ENCODE results near the gene TPST1.

Gene TPST1

DNA sequence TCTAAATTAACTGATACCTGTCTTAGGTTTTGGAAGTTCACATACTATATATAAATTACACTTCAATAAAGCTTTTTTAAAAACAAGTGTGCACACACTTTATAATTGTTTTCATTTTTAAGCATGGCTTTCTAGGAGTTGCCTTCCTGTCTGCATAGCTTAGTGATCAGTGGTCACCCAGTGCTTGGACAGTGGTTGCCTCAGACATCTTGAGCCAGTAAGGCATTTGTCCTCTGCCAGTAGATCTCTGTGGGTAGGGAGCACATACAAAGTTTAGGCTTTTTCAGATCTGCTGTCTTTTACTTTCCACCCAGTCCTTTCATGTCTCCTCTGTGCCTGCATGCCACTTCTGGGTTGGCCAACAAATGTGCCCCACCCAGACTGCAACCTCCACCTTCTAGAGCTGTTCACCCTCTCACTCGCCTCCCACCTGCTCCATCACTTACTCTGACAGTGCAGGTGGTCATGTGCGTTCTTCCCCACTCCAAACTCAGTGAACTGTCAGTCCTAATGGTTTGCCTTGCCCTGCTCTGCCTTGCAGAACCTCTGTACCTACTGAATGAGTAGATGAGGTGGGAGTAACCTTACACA, 31.7 kb downstream of the TPST1 start:
- Histone ChIP-seq H3K27me3 (no peaks in the 10 kb centered on the region), H3K4me3 (ENCODE audit: low read depth in 1 of 2, low read length in 1 of 2) (no peak overlapping the region), H3K36me3 (no peaks in the 10 kb centered on the region), H3K9me3 (no peaks in the 10 kb centered on the region), H3K27ac (no peak overlapping the region), H3K4me1 (ENCODE audit: control insufficient read depth in 1 of 2, insufficient read depth in 1 of 2, low read depth in 1 of 2, low read length in 1 of 2) (no peaks in the 10 kb centered on the region)
- TF ChIP-seq, protein P1, sequence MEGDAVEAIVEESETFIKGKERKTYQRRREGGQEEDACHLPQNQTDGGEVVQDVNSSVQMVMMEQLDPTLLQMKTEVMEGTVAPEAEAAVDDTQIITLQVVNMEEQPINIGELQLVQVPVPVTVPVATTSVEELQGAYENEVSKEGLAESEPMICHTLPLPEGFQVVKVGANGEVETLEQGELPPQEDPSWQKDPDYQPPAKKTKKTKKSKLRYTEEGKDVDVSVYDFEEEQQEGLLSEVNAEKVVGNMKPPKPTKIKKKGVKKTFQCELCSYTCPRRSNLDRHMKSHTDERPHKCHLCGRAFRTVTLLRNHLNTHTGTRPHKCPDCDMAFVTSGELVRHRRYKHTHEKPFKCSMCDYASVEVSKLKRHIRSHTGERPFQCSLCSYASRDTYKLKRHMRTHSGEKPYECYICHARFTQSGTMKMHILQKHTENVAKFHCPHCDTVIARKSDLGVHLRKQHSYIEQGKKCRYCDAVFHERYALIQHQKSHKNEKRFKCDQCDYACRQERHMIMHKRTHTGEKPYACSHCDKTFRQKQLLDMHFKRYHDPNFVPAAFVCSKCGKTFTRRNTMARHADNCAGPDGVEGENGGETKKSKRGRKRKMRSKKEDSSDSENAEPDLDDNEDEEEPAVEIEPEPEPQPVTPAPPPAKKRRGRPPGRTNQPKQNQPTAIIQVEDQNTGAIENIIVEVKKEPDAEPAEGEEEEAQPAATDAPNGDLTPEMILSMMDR (IDR thresholded peaks at IDR 0.05): no peak

DNA sequence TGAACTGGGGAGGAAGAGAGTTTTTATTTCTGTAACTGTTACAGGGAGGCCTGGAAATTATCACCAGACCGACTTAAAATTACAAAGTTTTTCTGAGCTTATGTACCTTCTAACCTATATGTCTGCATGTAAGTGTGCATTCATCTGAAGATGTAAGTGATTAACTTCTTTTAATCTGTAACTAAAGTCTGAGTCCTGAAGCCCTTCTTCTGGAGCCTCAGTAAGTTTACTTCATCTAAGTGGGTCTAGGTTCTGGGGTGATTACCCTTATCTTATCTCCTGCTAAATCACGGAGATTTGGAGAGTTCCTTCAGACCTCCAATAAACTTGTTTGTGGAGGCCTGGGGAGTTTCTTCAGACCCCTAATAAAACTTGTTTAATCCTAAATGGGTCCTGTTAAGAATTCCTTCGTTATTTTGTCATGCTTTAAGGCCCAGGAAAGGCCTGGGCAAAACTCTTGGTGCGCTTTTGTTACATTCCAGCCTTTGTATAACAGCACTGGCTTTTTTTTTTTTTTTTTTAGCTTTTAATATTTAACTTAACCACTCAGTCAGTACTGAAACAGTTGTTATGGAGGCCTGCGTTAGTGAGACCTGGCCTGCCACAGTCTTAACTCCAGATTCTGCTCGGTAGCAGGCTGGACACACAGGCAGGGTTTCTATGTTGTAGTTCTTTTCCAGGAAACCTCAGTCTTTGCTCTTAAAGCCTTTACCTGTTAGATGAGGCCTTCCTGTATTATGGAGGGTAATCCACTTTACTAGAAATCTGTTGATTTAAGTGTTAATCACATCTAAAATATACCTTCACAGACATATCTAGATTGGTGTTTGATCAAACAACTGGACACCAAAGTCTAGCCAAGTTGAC, 33.0 kb downstream of the TPST1 start:
- TF ChIP-seq, protein P1 (IDR thresholded peaks at IDR 0.05): no peak
- no peak overlapping the region for H3K4me3 ChIP-seq (ENCODE audit: low read depth in 1 of 2, low read length in 1 of 2)
- no peak overlapping the region for H3K27ac ChIP-seq
- H3K36me3 ChIP-seq: no peaks in the 10 kb centered on the region
- H3K27me3 ChIP-seq: no peaks in the 10 kb centered on the region
- H3K4me1 ChIP-seq (ENCODE audit: control insufficient read depth in 1 of 2, insufficient read depth in 1 of 2, low read depth in 1 of 2, low read length in 1 of 2): no peaks in the 10 kb centered on the region
- no peaks in the 10 kb centered on the region for H3K9me3 ChIP-seq

DNA sequence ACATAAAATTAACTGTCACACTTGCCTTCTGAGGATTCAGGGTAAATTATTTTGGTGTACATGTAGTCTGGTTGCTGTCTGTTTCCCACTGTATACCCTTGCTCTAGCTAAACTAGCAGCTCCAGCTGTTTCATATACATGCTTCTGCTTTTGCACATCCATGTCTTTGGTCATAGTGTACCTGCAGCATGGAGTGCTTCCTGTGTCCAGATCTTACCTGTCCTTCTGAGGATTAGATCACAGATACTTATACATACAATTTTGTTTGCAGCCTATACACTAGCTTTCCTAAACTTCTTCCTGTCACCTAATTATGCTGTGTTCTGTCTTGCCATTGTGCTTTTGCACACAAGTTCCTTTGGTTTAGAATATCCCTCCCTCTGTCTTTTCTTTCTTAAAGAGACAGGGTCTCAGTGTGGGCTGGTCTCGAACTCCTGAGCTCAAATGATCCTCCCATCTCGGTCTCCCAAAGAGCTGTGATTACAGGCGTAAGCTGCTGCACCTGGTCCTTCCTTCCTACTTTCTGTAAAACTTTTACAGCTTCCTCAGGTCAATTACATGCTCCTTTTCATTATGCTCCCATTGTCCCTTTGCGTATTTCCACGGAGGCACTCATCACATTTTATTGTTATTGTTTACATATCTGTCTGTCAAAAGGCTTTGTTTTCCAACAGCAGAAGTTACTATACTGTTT, 33.8 kb downstream of the TPST1 start:
- no peak overlapping the region for H3K4me3 ChIP-seq (ENCODE audit: low read depth in 1 of 2, low read length in 1 of 2)
- TF ChIP-seq, protein P1 (IDR thresholded peaks at IDR 0.05): no peak
- no peaks in the 10 kb centered on the region for H3K4me1 ChIP-seq (ENCODE audit: control insufficient read depth in 1 of 2, insufficient read depth in 1 of 2, low read depth in 1 of 2, low read length in 1 of 2)
- H3K36me3 ChIP-seq: no peaks in the 10 kb centered on the region
- H3K27ac ChIP-seq: no peak overlapping the region
- H3K9me3 ChIP-seq: no peaks in the 10 kb centered on the region
- no peaks in the 10 kb centered on the region for H3K27me3 ChIP-seq

DNA sequence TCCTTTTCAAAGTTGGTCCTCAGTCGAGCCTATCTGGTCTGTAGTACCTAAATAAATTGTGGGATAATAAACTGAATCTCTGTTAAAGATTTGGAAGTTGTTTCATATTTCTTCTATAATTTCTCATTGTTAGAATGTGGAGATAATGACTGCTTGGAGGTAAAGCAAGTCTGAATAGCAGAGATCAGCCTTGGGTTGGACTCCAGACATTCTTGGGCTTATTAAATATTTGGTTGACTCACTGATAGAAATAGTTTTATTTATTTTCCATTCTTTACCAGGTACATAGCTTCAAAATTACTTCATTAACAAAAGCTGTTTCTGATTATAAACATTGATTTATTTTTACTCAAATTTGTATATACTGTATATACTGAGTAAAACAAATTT, 34.3 kb downstream of the TPST1 start:
- no peaks in the 10 kb centered on the region for H3K27me3 ChIP-seq
- TF ChIP-seq, protein P1 (IDR thresholded peaks at IDR 0.05): no peak

DNA sequence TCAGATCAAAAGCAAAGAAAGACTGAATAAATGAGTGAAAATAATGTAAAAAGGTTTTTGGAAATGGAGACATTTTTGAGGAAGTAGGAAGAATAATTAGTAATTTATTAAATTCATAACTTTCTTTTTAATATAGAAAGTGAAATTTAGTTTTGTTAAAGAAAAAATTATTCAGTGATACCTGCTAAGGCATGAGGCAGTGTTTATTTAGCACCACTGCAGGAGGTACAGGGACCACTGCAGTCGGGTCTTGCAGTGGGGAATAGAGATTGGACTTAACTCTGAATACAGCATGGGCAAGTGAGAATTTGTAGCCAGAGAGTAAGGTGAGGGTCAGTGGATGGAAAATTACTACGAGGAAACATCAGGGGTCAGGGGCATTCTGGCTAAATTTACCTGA, 39.9 kb downstream of the TPST1 start:
- TF ChIP-seq, protein P1 (IDR thresholded peaks at IDR 0.05): no peak
- H3K27me3 ChIP-seq: no peaks in the 10 kb centered on the region
- H3K4me1 ChIP-seq (ENCODE audit: control insufficient read depth in 1 of 2, insufficient read depth in 1 of 2, low read depth in 1 of 2, low read length in 1 of 2): peaks cover 7 to 8% of the 10 kb centered on the region in 2 experiments
- no peak overlapping the region for H3K4me3 ChIP-seq (ENCODE audit: low read depth in 1 of 2, low read length in 1 of 2)
- no peak overlapping the region for H3K27ac ChIP-seq
- H3K9me3 ChIP-seq: no peaks in the 10 kb centered on the region
- no peaks in the 10 kb centered on the region for H3K36me3 ChIP-seq

More for the DNA sequence above, 34.3 kb downstream of the TPST1 start:
- H3K27ac ChIP-seq: no peak overlapping the region
- no peak overlapping the region for H3K4me3 ChIP-seq (ENCODE audit: low read depth in 1 of 2, low read length in 1 of 2)
- no peaks in the 10 kb centered on the region for H3K36me3 ChIP-seq
- no peaks in the 10 kb centered on the region for H3K4me1 ChIP-seq (ENCODE audit: control insufficient read depth in 1 of 2, insufficient read depth in 1 of 2, low read depth in 1 of 2, low read length in 1 of 2)
- no peaks in the 10 kb centered on the region for H3K9me3 ChIP-seq
